ENCODE results near the gene SNTG2.

SNTG2 gene

GRCh38 chr2:1152375-1152774 lies 201.7 kb downstream of the SNTG2 start:
- no peak for DNase-seq

GRCh38 chr2:1153920-1154319 lies 203.3 kb downstream of the SNTG2 start:
- no peak for DNase-seq

GRCh38 chr2:1154710-1155594 lies 204.3 kb downstream of the SNTG2 start:
- no peak for DNase-seq

- no peak for DNase-seq
Measured at GRCh38 chr2:1156059-1156458, 205.4 kb downstream of the SNTG2 start.

- DNase-seq = no peak
Measured at GRCh38 chr2:1156531-1156930, 205.9 kb downstream of the SNTG2 start.

- DNase-seq = no peak
Measured at GRCh38 chr2:1157107-1157506, 206.5 kb downstream of the SNTG2 start.

- no peak for DNase-seq
Measured at GRCh38 chr2:1159013-1159412, 208.4 kb downstream of the SNTG2 start.

- DNase-seq = no peak
Measured at GRCh38 chr2:1162246-1162645, 211.6 kb downstream of the SNTG2 start.

GRCh38 chr2:1162768-1163584 lies 212.3 kb downstream of the SNTG2 start:
- peak; percentile 52 for DNase-seq

GRCh38 chr2:1166976-1167375 lies 216.3 kb downstream of the SNTG2 start:
- DNase-seq = no peak

- no peak for DNase-seq
Measured at GRCh38 chr2:1168846-1169245, 218.2 kb downstream of the SNTG2 start.

- DNase-seq = no peak
Measured at GRCh38 chr2:1169291-1169949, 218.8 kb downstream of the SNTG2 start.

GRCh38 chr2:1170241-1170640 lies 219.6 kb downstream of the SNTG2 start:
- DNase-seq = no peak

GRCh38 chr2:1170711-1171110 lies 220.1 kb downstream of the SNTG2 start:
- DNase-seq = no peak

GRCh38 chr2:1173528-1173927 lies 222.9 kb downstream of the SNTG2 start:
- DNase-seq = no peak

- no peak for DNase-seq
Measured at GRCh38 chr2:1181893-1182292, 231.2 kb downstream of the SNTG2 start.

GRCh38 chr2:1183300-1183699 lies 232.7 kb downstream of the SNTG2 start:
- no peak for DNase-seq

- no peak for DNase-seq
Measured at GRCh38 chr2:1186421-1186820, 235.8 kb downstream of the SNTG2 start.

GRCh38 chr2:1187189-1187588 lies 236.5 kb downstream of the SNTG2 start:
- no peak for DNase-seq

- DNase-seq = no peak
Measured at GRCh38 chr2:1192121-1192520, 241.5 kb downstream of the SNTG2 start.

GRCh38 chr2:1193801-1194200 lies 243.2 kb downstream of the SNTG2 start:
- no peak for DNase-seq

- no peak for DNase-seq
Measured at GRCh38 chr2:1203772-1204171, 253.1 kb downstream of the SNTG2 start.

- no peak for DNase-seq
Measured at GRCh38 chr2:1205853-1206252, 255.2 kb downstream of the SNTG2 start.

Measured in EL (cell line).